GM19468 (cell line): ENCODE data around the gene SH2D3A.
"Not testable (repeated sequence)": the region's sequence is repeated elsewhere in the genome, so short reads cannot be mapped to it uniquely, and the experiment has no call there.

ENCODE experiments used
- ATAC-seq: cut with Tn5 transposase; IDR thresholded peaks from one replicate; pipeline ENCODE4 v1.9.1; 2021; ENCODE audit warnings: mild to moderate bottlenecking, moderate library complexity, moderate number of reproducible peaks; ENCODE audit not compliant: unreplicated experiment; ENCODE audit errors: extremely low read depth

SH2D3A gene

GRCh38 chr19:6711605-6712004 is 55.6 kb downstream of the SH2D3A start:
- no peak for ATAC-seq

GRCh38 chr19:6711078-6711361 is 56.2 kb downstream of the SH2D3A start:
- ATAC-seq: no peak

DNA sequence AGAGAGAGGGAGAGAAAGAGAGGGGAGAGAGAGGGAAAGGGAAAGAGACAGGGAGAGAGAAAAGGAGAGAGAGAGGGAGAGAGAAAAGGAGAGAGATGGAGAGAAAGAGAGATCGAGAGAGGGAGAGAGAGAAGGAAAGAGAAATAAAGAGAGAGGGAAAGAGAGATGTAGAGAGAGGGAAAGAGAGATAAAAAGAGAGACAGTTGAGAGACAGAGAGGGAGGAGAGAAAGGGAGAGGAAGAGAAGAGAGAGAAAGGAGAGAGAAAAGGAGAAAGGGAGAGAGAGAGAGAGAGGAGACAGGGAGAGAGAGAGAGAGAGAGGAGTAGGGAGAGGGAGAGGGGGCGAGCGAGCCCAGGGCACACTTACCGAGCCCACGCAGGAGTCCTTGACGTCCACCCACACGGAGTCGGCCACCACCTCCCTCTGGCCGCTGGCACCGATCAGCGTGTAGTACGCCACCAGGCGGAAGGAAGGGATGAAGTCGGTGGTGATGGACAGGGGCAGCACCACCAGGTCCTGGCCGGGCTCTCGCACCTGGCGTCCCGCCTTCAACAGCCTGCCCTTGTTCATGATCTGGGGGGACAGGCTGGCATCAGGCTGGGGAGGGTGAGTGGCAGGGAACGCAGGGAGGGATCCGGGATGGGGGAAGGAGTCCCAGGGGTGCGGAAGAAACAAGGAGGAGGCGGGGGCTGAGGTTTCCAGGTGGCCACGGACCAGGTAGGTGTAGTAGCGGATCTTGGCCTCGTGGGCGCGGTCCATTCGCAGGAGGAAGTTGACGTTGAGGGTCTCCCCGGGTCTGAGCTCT is 56.8 kb downstream of the SH2D3A start:
- no peak for ATAC-seq

- no peak for ATAC-seq
These were observed 57.7 kb downstream of the SH2D3A start for GRCh38 chr19:6709549-6709948.

- not testable (repeated sequence) for ATAC-seq
These were observed 58.3 kb downstream of the SH2D3A start for GRCh38 chr19:6708913-6709312.

GRCh38 chr19:6708346-6708745 is 58.9 kb downstream of the SH2D3A start:
- ATAC-seq: no peak

GRCh38 chr19:6707658-6708018 is 59.6 kb downstream of the SH2D3A start:
- ATAC-seq: no peak

- no peak for ATAC-seq
These were observed 60.1 kb downstream of the SH2D3A start for GRCh38 chr19:6707011-6707657.

DNA sequence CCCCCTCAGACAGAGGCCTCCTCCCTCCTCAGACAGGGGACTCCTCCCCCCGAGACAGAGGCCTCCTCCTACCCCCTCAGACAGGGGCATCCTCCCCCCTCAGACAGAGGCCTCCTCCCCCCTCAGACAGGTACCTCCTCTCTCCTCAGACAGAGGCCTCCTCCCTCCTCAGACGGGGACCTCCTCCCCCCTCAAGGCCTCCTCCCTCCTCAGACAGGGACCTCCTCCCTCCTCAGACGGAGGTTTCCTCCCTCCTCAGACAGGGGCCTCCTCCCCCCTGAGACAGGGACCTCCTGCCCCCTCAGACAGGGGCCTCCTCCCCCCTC is 60.6 kb downstream of the SH2D3A start:
- no peak for ATAC-seq

DNA sequence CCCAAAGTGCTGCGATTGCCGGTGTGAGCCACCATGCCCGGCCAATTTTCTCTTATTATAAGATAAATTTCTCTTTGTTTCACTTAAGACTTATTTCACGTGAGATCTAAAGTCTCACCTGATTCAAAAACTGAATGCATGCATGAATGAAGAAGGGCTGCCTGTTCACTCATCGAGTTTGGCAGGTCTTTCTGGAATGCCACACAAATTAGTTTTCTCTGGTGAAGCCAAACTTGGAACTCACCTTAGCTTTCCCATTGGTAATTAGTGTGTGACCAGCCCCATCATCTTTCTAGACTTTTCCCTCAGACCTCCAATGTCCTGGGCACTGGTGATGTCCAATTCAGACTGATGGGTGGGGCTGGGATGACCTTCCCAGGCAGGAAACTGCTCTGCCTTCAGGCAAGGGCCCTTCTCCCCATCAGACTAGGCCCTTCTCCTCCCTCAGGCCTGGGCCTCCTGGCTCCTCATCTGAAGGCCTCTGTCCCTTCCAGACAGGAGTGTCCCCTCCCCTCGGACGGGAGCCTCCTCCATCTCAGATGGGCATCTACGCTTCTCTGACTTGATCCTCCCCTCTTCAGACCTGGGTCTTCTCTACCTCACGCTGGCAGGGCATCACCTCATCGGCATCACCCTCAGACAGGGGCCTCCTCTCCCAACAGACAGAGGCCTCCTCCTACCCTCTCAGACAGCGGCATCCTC is 61.2 kb downstream of the SH2D3A start:
- ATAC-seq: no peak
